ENCODE data around the gene VPS35L.
"Not testable (repeated sequence)": the region's sequence is repeated elsewhere in the genome, so short reads cannot be mapped to it uniquely, and the experiment has no call there.

VPS35L gene

DNA sequence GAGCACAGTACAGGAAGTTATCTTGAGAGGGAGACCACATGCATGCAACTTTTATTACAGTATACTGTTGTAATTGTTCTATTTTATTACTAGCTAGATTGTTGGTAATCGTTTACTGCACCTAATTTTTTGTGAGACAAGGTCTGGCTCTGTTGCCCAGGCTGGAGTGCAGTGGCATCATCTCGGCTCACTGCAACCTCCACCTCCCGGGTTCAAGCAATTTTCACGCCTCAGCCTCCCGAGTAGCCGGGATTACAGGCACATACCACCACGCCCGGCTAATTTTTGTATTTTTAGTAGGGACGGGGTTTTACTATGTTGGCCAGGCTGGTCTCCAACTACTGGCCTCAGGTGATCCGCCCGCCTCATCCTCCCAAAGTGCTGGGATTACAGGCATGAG lies 161.2 kb downstream of the VPS35L start:
- not testable (repeated sequence) for DNase-seq

DNA sequence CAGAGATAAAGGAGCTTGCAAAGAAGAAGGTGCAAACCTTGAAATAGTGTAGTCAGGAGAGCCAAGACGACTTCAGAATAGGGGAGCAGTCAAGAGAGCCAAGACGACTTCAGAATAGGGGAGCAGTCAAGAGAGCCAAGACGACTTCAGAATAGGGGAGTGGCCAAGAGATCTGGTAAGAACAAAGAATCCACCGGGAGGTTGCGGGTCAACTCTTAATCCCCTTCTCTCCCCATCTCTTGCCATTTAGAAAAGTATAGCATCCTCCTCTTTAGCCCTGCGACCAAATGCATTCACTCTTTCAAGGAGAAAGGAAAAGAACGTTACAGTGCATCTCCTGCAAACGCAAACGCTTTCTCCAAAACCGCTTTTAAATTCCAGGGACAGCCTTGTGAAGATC lies 161.8 kb downstream of the VPS35L start:
- no peak for DNase-seq

DNA sequence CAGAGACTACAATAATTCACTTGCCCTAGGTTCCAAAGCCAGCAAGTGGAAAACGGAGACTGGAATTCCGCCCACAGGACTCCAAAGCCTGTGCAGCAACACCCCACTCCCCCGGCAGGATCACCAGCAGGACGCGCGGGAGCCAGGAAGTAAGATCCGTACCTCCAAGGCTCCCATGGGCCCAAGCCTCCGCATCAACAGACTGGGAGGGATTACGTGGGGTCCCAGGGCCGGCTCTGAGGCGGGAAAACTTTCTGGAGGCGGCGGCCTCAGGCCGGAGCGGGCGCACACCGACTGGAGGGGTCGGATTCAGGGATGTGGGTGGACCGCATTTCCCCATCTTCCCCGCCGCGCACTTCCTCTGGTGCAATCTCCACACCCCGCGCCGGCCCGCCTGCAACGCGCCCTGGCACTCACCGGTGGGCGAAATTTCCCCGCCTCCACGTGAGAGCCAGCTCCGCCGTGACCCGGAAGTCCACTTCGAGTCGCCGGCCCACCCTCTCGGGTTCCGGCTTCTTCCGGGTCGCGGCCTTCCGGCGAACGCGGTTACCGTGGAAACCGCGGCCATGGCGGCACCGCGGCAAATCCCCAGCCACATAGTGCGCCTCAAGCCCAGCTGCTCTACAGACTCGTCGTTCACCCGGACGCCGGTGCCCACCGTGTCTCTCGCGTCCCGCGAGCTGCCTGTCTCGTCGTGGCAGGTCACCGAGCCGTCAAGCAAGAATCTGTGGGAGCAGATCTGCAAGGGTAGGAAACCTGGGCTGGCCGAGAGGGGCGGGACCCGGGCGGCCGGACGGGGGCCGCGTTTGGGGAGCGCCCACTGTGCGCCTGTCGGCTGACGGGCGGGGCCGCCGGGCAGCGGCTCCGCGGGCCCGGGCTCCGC lies 162.5 kb downstream of the VPS35L start, which contains the start of the genes IQCK and KNOP1:
Gene IQCK, plus strand, starts transcription at position 531 of the 883 bp plus-strand sequence. Its CDS starts 36 bp downstream, at position 567.
Gene KNOP1, minus strand, starts transcription at position 487 of the 883 bp plus-strand sequence. CDS start 3,192 bp downstream, outside the sequence.
- DNase-seq = peak; percentile 60

DNA sequence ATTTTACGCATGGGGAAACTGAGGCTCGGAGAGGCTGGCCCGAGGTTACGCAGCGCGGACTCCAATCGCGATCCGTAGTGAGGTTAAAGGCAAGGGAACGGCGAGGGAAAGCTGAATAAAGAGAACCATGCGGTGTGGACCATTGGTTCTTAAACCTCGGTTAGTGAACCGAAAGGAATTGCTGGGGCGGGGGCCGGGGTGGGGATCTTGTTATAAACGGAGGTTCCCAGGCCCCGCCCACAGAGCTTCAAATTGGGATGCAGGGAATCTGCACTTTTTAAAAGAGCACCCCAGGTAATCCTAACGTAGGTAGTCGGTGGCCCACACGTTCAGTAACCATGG lies 163.1 kb downstream of the VPS35L start:
- DNase-seq = no peak

DNA sequence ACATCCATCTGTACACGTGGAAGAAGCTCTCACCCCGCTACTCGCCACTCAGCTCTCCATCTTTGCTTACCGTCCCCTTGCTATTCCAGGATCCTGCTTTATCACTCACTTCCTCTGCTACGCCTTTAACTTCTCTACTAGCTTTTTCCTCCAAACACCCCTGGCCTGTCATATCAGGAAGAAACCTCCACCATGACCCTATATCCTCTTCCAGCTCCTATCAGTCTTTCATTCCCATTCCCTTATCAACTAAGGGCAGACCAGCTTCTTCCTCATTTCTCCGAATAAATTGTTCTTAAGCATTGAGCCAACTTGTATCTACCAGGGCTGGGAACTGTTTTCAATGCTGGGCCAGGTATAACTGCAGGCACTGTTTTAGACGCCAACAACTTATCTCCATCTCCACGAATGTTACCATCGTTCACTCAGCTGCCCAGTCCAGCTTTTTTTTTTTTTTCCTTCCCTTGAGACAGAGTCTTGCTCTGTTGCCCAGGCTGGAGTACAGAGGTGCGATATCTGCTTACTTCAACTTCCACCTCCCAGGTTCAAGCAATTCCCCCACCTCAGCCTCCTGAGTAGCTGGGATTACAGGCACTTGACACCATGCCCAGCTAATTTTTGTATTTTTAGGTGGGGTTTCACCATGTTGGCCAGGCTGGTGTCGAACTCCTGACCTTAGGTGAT lies 166.9 kb downstream of the VPS35L start:
- DNase-seq = no peak

DNA sequence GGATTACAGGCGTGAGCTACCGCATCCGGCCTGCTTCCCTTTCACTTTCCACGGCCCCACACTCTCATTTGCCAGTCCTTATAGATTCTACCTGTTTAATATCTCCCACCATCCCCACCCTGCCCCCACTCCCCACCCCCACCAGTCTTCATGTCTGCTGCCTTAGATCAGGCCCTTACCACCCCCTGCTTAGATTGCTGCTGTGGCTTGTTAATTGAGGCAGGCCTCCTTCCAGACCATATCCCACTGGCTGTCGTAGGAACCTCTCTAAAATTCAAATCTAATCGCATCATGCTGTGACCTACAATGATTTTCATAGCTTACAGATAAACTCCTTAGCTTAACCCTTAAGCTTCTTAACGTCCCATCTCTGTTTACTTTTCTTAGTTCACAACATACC lies 167.5 kb downstream of the VPS35L start:
- DNase-seq = no peak

DNA sequence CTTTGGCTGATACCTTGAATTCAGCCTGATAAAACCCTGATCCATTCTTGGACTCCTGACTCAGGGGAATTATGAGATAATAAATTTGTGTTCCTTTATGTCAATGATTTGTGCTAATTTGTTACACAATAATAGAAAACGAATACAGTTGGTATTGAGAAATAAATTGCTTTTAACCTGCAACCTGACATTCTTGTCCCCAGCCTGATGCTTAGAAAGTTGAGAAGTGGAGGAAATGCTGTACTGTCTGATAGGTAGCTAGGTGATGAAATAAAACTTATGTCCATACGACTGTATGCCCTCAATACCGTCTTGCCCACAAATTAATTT lies 173.1 kb downstream of the VPS35L start:
- no peak for DNase-seq

DNA sequence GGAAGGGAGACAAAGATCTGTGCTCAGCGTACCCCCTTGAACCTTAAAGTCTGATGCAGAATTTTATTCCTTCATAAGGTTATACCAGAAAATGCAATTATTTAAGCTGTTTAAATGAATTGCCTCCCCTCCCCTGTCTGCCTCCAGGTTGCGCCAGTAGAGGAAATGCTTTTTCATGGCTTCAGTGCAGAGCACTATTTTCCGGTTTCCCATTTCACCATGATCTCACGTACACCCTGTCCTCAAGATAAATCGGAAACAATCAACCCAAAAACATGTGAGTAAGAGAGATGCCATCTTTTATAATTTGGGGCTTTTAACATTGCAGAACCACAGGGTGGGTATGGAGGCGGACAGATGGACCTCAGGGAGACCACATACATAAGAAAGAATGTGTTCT lies 178.0 kb downstream of the VPS35L start:
- DNase-seq = no peak

DNA sequence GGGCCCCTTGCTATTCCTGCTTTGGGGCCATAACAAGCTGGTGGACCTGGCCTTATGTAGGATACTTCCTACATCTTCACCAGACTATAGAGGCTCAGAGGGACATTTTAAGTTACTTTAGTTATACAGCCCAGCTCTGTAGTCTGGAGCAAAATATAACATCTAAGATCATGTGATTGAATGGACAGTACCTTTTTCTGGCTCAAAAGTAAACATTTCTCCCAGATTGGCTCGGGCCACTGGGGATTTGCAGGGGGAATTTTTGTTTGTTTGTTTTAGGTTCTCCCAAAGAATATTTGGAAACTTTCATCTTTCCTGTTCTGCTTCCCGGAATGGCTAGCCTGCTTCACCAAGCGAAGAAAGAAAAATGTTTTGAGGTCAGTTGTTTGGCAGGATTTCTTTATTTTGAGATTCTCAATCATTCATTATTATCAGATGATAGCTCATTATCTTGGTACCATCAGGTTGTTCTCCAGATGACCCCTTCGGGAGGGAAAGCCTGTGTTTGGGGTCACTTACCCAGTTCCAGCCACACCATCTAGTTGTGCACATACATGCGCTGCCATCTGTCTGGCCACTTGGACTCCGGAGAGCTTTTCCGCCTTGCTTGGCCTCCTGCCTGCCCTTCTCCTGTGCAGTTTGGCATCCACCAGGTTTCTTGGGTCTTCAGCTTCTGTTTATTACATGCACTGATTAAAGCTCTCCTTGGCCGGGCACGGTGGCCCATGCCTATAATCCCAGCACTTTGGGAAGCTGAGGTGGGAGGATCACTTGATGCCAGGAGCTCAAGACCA lies 179.8 kb downstream of the VPS35L start:
- DNase-seq = no peak

DNA sequence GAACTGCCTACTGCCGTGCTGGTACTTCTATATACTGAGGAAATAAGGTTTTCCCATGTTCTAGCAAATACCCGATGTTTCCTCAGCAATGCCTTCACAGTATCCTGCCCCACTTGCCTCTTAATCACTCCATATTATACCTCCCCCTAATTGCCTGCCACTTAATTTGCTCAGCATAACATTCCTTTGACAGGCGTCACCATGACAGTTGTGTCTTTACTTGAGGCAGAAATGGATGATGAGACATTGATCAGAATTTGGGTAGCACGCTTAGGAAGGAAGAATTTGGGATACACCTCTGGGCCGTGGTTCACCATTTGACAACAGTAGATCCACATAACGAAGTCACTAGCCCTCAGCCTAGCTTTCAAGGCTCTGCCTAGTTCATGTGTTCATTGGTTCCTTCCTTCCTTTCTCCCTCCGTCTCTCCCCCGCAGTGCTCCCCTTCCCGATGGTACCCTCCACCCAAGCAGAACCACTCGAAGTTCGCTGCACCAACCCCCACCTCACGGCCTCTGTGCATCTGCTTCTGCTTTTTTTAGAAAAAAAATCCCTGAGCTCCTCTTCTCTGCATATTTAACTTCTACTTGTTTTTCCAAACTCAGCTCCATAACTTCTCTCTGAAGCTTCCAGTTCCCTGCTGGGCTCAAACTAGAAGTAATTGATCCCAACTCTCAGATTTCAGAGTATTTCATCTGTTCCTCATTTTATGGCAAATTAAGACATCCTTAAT lies 182.0 kb downstream of the VPS35L start:
- DNase-seq = no peak

DNA sequence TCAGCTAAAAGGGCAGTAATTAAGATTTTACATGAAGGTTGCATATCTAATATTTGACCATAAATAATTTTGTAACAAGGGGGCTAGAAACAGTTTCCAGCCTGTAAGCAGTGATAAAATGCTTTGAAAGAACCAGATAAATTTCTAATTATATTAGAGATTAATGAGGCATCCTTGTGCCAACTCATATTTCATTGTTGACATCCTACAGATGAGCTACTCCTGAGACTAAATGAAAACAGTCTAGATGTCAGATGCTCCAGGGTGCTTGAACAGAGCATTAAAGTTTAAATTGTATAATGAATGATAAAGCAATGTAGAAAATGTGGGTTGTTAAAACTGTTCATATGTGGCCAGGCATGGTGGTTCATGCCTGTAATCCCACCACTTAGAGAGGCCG lies 185.9 kb downstream of the VPS35L start:
- no peak for DNase-seq

DNA sequence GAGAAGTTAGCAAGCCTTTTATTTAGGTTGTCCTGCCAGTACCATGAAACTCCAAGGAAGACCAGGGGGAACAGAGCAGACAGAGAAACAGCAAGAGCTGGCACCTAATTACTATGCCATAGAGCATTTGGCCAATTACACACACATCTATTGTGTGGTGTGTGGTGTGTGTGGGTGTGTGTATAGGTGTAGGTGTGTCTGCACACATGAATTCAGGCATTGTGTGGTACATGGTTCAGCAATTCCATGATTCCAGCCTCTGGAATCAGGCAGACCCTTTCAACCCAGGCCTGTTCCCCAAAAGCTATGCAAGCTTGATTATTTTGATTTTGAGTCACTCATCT lies 188.3 kb downstream of the VPS35L start:
- no peak for DNase-seq

DNA sequence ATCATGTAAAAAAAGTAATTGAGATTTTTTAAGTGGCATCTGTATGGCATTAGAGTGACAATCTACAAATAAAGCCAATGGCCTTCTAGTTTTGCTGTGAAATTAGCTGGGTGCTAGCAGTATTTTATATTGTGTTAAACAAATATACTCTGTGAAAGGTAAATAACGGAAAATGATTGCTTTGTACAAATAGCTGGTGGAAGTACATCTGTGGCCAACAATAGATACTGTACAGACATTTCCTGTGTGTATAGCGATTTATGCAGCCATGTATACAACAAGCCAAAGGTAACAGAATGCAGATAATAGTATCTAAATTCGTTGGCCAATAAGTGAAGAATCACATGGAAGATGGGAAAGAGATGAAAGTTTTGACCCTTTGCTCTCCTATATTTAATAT lies 189.2 kb downstream of the VPS35L start:
- DNase-seq = no peak

DNA sequence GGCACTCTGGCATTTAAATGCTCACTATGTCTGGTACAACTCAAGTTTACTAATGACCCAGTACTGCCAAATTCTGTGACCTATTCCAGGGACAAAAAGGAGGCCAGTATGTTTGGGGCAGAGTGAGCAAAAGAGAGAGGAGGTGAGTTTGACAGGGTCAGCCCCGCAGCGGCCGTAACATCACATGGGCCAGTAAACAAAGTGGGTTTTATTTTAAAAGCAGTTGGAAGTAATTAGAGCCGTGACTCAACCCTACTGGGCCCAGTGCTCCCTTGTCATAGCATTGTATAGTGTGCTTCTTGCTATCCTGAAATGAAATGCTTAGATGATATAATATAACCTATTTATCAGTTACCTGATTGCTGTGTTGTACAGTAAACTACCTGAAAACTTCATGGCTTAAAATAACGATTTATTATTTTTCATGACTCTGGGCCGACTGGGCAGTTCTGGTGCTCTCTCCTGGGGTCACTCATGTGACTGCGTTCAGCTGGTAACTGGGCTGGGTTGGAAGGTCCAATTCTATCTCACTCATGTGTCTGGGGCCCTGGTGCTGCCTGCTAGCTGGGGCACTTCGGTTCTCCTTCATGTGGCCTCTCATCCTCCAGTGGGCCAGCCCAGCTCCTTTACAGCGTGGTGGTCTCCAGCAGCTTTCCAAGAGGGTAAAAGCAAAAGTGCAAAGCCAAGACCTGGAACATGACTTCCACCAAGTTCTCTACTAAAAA lies 189.9 kb downstream of the VPS35L start:
- no peak for DNase-seq

DNA sequence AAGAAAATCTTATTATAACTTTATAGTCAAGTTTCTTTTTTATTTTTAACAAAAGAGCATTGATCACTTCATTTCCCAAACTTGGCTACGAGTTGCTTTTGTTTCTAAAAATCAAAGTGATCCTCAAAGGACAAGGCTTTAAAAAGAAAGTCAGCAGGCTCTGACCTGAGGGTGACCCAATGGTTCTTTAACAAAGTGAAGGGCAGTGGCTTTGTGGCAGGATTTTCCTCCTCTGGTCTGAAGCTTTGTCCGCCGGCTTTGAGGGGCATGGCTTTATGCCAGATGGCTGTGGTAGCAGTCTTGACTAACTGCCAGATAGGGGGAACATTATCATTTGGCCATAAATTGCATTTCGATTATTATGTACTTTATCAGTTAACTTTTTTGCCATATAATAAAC lies 191.1 kb downstream of the VPS35L start:
- DNase-seq = no peak

DNA sequence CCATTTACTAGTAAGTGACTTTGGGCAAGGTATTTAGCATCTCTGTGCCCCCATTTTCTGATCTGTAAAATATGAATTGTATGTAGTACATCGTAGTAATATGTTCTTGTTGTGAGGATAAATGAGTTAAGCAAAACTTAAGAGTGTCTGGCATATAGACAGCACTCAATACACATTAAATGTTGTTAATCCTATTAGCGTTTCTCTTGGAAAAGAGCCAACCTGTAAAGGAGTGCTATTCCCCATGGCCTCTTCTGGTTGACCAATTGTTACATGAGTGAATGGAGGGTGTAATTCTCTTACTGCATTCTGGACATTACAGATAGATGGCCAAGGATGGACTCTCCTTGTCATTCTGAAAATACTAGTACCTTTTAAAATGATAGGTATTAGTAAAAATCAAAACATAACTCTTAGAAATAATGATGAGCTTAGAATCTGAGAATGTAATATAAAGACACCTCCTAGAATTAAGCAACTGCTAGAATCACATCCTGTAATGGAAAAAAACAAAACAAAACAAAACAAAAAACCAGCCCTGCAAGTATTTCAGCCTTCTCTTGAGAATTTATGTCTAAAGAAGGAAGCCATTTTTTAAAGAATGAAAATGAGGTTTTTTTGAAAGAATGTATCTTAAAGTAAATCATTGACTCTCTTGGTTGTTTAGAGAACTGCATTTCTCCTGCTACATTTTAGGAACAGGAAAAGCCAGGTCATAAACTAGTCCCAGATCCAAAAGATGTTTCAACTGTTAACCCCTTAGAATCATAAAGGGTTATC lies 193.1 kb downstream of the VPS35L start:
- no peak for DNase-seq

DNA sequence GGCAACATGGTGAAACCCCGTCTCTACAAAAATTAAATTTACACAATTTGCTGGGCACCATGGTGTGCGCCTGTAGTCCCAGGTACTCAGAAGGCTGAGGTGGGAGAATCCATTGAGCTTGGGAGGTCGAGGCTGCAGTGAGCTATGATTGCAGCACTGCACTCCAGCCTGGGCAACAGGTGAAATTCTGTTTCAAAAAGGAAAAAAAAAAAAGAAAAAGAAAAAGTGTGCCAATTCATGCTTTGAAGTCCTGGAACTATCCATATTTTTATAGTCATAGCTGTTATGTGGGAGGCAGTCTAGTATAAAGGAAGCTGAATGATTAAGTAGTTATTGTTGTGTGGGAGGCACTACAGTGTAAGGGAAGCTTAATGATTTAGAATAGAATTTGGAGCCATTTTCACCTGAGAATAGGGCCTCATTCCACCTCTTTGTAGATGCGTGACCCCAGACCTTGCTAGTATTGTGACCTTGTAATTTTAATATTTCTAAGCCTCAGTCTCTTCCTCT lies 194.1 kb downstream of the VPS35L start:
- DNase-seq = no peak

Measured in cortex of kidney (tissue), 1 donor.